Activated CD4-positive, alpha-beta T cell treated with anti-CD3 and anti-CD28 coated beads, Interleukin-10, Interleukin-2, amounts not matched to agents 100 ng/mL and 50 ng/mL, durations not matched to agents 16 hours and 8 hours (primary cell): ENCODE measurements around the gene PSMC3.

Source experiments
- DNase-seq: peaks from one replicate; pipeline ENCODE4 v3.0.0-alpha.2; 2020

The PSMC3 gene

GRCh38 chr11:47411884-47412746 is 14.1 kb downstream of the PSMC3 start:
- peak; percentile 72 for DNase-seq

- no peak for DNase-seq
Observed at GRCh38 chr11:47410370-47411264, 15.6 kb downstream of the PSMC3 start.

GRCh38 chr11:47409440-47410369 is 16.5 kb downstream of the PSMC3 start:
- no peak for DNase-seq

GRCh38 chr11:47408598-47409439 is 17.4 kb downstream of the PSMC3 start:
- DNase-seq, result no peak

GRCh38 chr11:47407746-47408590 is 18.3 kb downstream of the PSMC3 start, which contains the start of gene SLC39A13:
TSS of gene SLC39A13 (plus strand) at chr11:47408590. CDS start at chr11:47410095, 1,505 bp downstream.
- DNase-seq, result peak; percentile 96

- no peak for DNase-seq
Observed at GRCh38 chr11:47406896-47407745, 19.1 kb downstream of the PSMC3 start.

GRCh38 chr11:47403571-47403970 is 22.7 kb downstream of the PSMC3 start:
- no peak for DNase-seq

GRCh38 chr11:47403135-47403534 is 23.1 kb downstream of the PSMC3 start:
- DNase-seq, result no peak

- DNase-seq, result no peak
Observed at GRCh38 chr11:47400768-47401279, 25.4 kb downstream of the PSMC3 start.

GRCh38 chr11:47399860-47400767 is 26.1 kb downstream of the PSMC3 start:
- DNase-seq, result peak; percentile 27

GRCh38 chr11:47398551-47398950 is 27.7 kb downstream of the PSMC3 start:
- DNase-seq, result no peak

GRCh38 chr11:47398011-47398410 is 28.2 kb downstream of the PSMC3 start:
- no peak for DNase-seq

- DNase-seq, result no peak
Observed at GRCh38 chr11:47396049-47396320, 30.3 kb downstream of the PSMC3 start.

GRCh38 chr11:47395223-47396048 is 30.8 kb downstream of the PSMC3 start:
- DNase-seq, result no peak

GRCh38 chr11:47394322-47395222 is 31.7 kb downstream of the PSMC3 start:
- peak; percentile 81 for DNase-seq

GRCh38 chr11:47394050-47394321 is 32.3 kb downstream of the PSMC3 start:
- DNase-seq, result no peak
